Activated naive CD8-positive, alpha-beta T cell treated with anti-CD3 and anti-CD28 coated beads for 36 hours (primary cell): ENCODE measurements around the gene NCR3LG1. TPM values are rescaled to one million over a fixed set of nuclear protein-coding genes. Genes with fewer than 3 reads are reported as not detected.

Experiments used
- DNase-seq: peaks from one replicate; pipeline ENCODE4 v3.0.0; 2021
- H3K27ac Mint-ChIP-seq: one replicate; pipeline ENCODE4 v1.8.0; 2022; ENCODE audit warnings: mild to moderate bottlenecking, moderate library complexity, mixed read lengths
- H3K27me3 Mint-ChIP-seq: one replicate; pipeline ENCODE4 v1.8.0; 2022; ENCODE audit warnings: mild to moderate bottlenecking, mixed read lengths
- H3K36me3 Mint-ChIP-seq: one replicate; pipeline ENCODE4 v1.8.0; 2021; ENCODE audit warnings: mild to moderate bottlenecking, mixed read lengths
- H3K4me1 Mint-ChIP-seq: one replicate; pipeline ENCODE4 v1.8.0; 2021; ENCODE audit warnings: mixed read lengths
- H3K4me3 Mint-ChIP-seq: one replicate; pipeline ENCODE4 v1.8.0; 2022; ENCODE audit warnings: mild to moderate bottlenecking, moderate library complexity, mixed read lengths
- H3K9me3 Mint-ChIP-seq: one replicate; pipeline ENCODE4 v1.8.0; 2022; ENCODE audit warnings: mixed read lengths
- total RNA-seq, 2 experiments: library from RNA; stranded (reverse); gene quantifications; one replicate each; pipeline ENCODE4 v1.2.3, GENCODE V29; 2021

NCR3LG1 gene
- total RNA-seq, 2 experiments from 2014 or later = 5.0 TPM

GRCh38 chr11:17396598-17397310, 45.2 kb downstream of the NCR3LG1 start:
- Mint-ChIP-seq H3K4me3 (no peak overlapping the region), H3K36me3 (no peaks in the 10 kb centered on the region), H3K9me3 (no peaks in the 10 kb centered on the region), H3K27ac (no peak overlapping the region), H3K27me3 (no peaks in the 10 kb centered on the region), H3K4me1 (no peaks in the 10 kb centered on the region)
- no peak for DNase-seq

DNA sequence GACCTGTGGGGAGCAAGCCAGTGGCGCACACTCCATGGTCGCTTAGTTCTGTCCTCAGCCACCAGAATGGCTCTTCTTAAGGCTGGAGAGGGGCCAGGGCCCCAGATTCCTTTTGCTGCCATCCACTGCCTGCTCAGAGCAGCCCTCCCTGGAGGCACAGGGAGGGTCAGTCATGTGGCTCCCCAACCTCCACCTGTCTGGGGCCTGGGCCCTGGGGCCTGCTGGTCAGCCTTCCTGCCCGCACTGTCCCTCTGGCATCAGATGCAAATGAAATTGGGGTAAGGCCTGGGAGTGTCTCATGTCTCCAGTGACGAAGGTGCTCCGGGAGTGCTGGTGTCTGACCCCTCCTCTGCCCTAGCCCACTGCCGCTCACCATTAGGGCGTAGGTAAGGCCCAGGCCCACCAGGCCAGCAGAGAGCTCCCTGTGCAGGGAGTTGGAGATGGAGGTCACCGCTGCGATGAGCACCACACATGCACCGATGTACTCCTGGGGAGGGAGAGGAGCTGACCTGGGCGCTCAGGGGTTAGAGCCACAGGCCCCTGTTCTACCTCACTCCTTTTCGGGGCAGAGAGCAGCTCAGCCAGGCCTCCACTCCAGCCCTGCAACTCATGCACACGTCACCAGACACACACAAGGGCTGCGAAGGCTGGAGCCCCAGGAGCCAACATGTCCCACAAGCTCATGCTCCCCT, 45.9 kb downstream of the NCR3LG1 start:
- H3K4me1 Mint-ChIP-seq = no peaks in the 10 kb centered on the region
- H3K27me3 Mint-ChIP-seq = no peaks in the 10 kb centered on the region
- no peaks in the 10 kb centered on the region for H3K36me3 Mint-ChIP-seq
- H3K27ac Mint-ChIP-seq = no peak overlapping the region
- H3K9me3 Mint-ChIP-seq = no peaks in the 10 kb centered on the region
- H3K4me3 Mint-ChIP-seq = no peak overlapping the region
- no peak for DNase-seq

DNA sequence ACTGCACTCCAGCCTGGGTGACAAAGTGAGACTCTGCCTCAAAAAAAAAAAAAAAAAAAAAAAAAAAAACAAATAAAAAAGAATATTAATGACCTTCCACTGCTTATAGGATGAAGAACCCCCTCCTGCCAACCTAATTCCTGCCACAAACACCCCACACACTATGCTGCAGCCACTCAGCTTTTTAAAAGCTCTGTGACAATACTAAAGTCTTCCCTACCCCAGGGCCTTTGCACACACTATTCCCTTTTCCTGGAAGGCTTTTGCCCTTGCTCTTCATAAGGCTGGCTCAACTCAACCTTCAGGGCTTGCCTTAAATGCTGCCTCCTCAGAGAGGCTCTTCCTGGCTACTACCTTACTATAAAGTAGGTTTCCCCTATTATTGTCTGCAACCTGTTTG, 47.6 kb downstream of the NCR3LG1 start:
- no peaks in the 10 kb centered on the region for H3K27me3 Mint-ChIP-seq
- H3K4me3 Mint-ChIP-seq = no peak overlapping the region
- no peaks in the 10 kb centered on the region for H3K36me3 Mint-ChIP-seq
- no peaks in the 10 kb centered on the region for H3K9me3 Mint-ChIP-seq
- DNase-seq = no peak
- H3K27ac Mint-ChIP-seq = no peak overlapping the region
- H3K4me1 Mint-ChIP-seq = no peaks in the 10 kb centered on the region

GRCh38 chr11:17400048-17400775, 48.6 kb downstream of the NCR3LG1 start:
- no peak for DNase-seq
- H3K27ac Mint-ChIP-seq = no peak overlapping the region
- H3K4me3 Mint-ChIP-seq = no peak overlapping the region
- no peaks in the 10 kb centered on the region for H3K9me3 Mint-ChIP-seq
- H3K27me3 Mint-ChIP-seq = no peaks in the 10 kb centered on the region
- H3K4me1 Mint-ChIP-seq = no peaks in the 10 kb centered on the region
- H3K36me3 Mint-ChIP-seq = no peaks in the 10 kb centered on the region

DNA sequence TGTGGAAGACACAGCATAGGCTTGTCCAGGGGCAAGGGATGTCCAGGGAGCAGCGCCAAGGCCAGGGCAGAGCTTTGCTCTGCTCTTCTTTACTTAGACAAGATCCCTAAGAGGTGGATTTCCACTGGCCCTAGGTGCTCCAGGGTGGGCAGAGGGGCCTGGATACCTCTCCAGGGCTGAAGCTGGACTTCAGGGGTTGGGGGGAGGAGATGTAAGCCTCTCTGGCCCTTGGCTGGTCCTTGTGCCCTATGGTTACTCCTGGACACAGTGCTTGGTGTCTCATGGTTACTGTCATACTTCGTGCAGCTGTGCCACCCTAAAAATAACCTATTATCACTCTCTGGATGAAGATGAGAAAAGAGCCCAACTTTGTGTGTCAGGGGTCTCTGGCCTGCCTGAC, 49.7 kb downstream of the NCR3LG1 start:
- H3K36me3 Mint-ChIP-seq = no peaks in the 10 kb centered on the region
- H3K9me3 Mint-ChIP-seq = no peaks in the 10 kb centered on the region
- no peak overlapping the region for H3K4me3 Mint-ChIP-seq
- no peak for DNase-seq
- no peaks in the 10 kb centered on the region for H3K4me1 Mint-ChIP-seq
- H3K27ac Mint-ChIP-seq = no peak overlapping the region
- H3K27me3 Mint-ChIP-seq = no peaks in the 10 kb centered on the region

DNA sequence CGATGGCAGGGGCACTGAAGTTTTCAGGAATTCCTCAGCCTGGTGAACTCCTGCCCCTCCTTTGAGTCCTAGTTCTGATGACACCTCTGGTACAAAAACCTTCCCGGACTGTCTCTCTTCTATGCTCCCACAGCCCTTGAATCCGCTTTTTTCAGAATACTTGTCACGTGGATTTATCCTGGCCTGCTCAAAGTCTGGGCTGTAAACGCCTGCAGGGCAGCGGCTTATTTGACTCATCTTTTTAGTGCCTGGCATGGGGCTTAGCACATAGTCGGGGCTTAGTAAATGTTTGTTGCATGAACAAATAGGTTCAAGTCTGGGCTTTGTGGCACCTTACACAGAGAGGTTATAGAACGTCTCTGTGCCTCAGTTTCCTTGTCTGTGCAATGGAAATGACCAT, 50.2 kb downstream of the NCR3LG1 start:
- Mint-ChIP-seq H3K9me3 (no peaks in the 10 kb centered on the region), H3K36me3 (no peaks in the 10 kb centered on the region), H3K4me1 (no peaks in the 10 kb centered on the region), H3K27me3 (no peaks in the 10 kb centered on the region), H3K4me3 (no peak overlapping the region), H3K27ac (no peak overlapping the region)
- DNase-seq = no peak

- Mint-ChIP-seq H3K4me3 (no peak overlapping the region), H3K27me3 (no peaks in the 10 kb centered on the region), H3K9me3 (no peaks in the 10 kb centered on the region), H3K27ac (no peak overlapping the region), H3K4me1 (no peaks in the 10 kb centered on the region), H3K36me3 (no peaks in the 10 kb centered on the region)
- no peak for DNase-seq
Observed at GRCh38 chr11:17402486-17402885, 50.9 kb downstream of the NCR3LG1 start.

- DNase-seq = no peak
- no peaks in the 10 kb centered on the region for H3K9me3 Mint-ChIP-seq
- no peak overlapping the region for H3K27ac Mint-ChIP-seq
- no peaks in the 10 kb centered on the region for H3K27me3 Mint-ChIP-seq
- no peaks in the 10 kb centered on the region for H3K4me1 Mint-ChIP-seq
- H3K4me3 Mint-ChIP-seq = no peak overlapping the region
- no peaks in the 10 kb centered on the region for H3K36me3 Mint-ChIP-seq
Observed at GRCh38 chr11:17403980-17404759, 52.6 kb downstream of the NCR3LG1 start.

GRCh38 chr11:17405232-17406005, 53.8 kb downstream of the NCR3LG1 start:
- Mint-ChIP-seq H3K36me3 (no peaks in the 10 kb centered on the region), H3K9me3 (no peaks in the 10 kb centered on the region), H3K27me3 (no peaks in the 10 kb centered on the region), H3K4me3 (no peak overlapping the region), H3K27ac (no peak overlapping the region), H3K4me1 (no peaks in the 10 kb centered on the region)
- DNase-seq = no peak

DNA sequence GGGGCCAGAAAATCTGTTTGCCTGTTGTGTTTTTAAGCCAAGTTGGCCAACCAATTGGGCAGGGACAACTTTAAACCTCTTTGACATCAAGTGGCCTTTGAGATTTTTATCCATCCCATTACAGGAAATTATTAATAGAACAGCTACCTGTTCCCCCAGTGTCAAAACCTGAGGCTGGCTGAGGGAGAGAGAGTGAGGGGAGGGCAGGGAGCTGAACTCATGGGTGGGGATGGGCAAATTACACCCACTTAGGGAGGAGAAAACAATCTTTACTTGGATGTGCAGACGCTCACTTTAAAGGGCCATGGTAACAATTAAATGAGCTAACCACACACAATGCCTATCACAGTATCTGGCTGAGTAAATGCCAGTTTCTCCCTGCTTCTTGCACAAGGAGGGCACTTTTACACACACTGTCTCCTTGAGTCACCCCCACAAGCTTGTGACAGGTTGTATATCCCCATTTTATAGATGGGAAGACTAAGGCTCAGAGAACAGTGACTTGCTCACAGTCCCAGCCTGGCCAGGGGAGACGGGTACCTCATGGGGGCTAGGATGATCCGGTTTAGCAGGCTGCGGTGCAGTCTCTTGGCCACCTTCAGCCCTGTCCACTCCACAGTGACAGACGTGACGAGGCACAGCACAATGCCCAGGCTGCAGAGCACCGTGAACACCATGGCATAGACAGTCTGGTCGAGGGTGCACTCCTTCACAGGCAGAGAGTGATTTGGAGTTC, 54.6 kb downstream of the NCR3LG1 start:
- no peak overlapping the region for H3K27ac Mint-ChIP-seq
- H3K9me3 Mint-ChIP-seq = no peaks in the 10 kb centered on the region
- no peak overlapping the region for H3K4me3 Mint-ChIP-seq
- H3K27me3 Mint-ChIP-seq = no peaks in the 10 kb centered on the region
- H3K36me3 Mint-ChIP-seq = no peaks in the 10 kb centered on the region
- H3K4me1 Mint-ChIP-seq = no peaks in the 10 kb centered on the region
- no peak for DNase-seq

DNA sequence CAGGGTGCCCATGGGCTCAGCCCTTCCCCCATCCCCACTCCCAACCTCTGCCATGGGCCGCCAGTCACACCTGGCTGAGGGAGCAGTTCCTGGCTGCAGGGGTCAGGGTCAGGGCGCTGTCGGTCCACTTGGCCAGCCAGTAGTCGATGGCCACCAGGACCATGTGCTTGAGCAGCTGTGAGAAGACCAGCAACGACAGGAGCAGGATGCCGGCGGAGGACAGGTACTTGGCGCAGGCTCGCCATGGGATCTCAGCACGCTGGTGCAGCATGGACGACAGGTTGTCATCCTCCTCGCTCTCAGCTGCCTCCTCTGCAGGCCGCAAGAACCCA, 55.2 kb downstream of the NCR3LG1 start:
- Mint-ChIP-seq H3K4me3 (no peak overlapping the region), H3K27me3 (no peaks in the 10 kb centered on the region), H3K27ac (no peak overlapping the region), H3K36me3 (no peaks in the 10 kb centered on the region), H3K9me3 (no peaks in the 10 kb centered on the region), H3K4me1 (no peaks in the 10 kb centered on the region)
- no peak for DNase-seq

DNA sequence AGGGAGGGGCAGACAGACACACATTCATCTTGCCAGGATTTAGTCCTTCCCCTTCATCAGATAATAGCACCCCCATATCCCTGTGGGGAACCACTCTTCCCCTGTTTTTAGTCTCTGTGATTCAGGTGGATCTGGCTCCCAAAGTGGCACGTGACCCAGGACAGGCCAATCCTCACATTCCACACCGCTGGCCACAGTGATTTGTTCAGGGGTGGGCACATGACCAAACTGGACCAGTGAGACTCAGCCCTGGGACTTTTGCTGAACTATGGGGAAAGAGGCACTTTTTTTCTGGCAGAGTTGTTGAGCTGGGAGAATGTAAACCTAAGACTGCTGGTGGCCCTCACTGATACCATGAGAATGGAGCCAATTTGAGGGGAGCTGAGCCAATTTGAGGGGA, 56.0 kb downstream of the NCR3LG1 start:
- no peaks in the 10 kb centered on the region for H3K9me3 Mint-ChIP-seq
- no peak overlapping the region for H3K27ac Mint-ChIP-seq
- H3K4me3 Mint-ChIP-seq = no peak overlapping the region
- H3K36me3 Mint-ChIP-seq = no peaks in the 10 kb centered on the region
- peaks cover under 1% of the 10 kb centered on the region for H3K27me3 Mint-ChIP-seq
- no peak for DNase-seq
- no peaks in the 10 kb centered on the region for H3K4me1 Mint-ChIP-seq

DNA sequence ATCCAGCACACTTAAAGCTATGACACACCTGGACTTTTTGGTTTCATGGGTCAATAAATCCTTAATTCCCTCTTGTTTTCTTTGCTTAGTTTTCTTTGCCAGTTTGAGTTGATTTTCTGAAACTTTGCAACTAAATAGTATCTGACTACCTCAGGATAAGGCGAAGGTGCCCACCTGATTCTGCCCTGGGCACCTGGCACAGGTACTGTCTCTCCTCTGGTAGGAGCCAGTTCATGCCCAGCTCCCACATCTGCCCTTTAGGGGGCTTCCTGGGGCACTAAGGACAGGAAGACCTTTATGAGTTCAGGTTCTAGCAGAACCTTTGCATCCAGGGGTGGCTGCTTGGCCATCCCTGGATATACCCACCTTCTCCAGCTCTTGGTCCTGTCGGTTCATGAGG, 56.4 kb downstream of the NCR3LG1 start:
- H3K4me3 Mint-ChIP-seq = no peak overlapping the region
- H3K4me1 Mint-ChIP-seq = no peaks in the 10 kb centered on the region
- no peak overlapping the region for H3K27ac Mint-ChIP-seq
- DNase-seq = no peak
- H3K27me3 Mint-ChIP-seq = peaks cover 4% of the 10 kb centered on the region
- H3K36me3 Mint-ChIP-seq = no peaks in the 10 kb centered on the region
- no peaks in the 10 kb centered on the region for H3K9me3 Mint-ChIP-seq

DNA sequence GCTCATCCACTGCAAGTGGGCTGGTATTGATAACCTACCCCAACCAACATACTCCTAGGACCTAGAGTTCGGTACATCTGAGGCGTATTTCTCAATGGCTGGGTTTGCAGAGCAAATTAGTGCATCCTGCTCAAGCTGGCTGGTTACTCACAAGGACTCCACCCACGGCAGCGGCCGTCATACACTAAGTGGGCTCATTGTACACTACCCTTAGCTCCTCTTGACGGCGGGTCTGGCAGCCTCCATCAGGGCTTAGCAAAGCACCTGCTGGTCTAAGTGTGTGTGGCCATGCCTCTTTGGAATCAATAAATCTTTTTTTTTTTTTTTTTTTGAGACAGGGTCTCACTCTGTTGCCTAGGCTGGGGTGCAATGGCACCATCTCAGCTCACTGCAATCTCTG, 57.0 kb downstream of the NCR3LG1 start:
- no peaks in the 10 kb centered on the region for H3K36me3 Mint-ChIP-seq

More for the DNA sequence above, 57.0 kb downstream of the NCR3LG1 start:
- Mint-ChIP-seq H3K4me3 (no peak overlapping the region), H3K27me3 (peaks cover 8% of the 10 kb centered on the region), H3K4me1 (no peaks in the 10 kb centered on the region), H3K27ac (no peak overlapping the region), H3K9me3 (no peaks in the 10 kb centered on the region)
- DNase-seq = no peak
